Fibroblast of lung (primary cell): ENCODE measurements around the gene GPX5.

Source experiments
- EZH2 ChIP-seq: IDR thresholded peaks from 2 replicates; pipeline ENCODE4 v1.5.1; 2012; ENCODE audit warnings: low read length, control low read depth, mild to moderate bottlenecking; ENCODE audit errors: missing control alignments
- TF ChIP-seq, protein P1 (sequence below), 2 donors: IDR thresholded peaks in 1 of 2; conservative IDR thresholded peaks in 1 of 2; 1 replicate in 1 of 2; 2 replicates in 1 of 2; pipeline ENCODE4 v1.5.1; 2011 to 2012; ENCODE audit warnings: low read length in 2 of 2, control low read depth in 1 of 2, inconsistent platforms in 1 of 2, low read depth in 1 of 2, mild to moderate bottlenecking in 1 of 2

DNA sequence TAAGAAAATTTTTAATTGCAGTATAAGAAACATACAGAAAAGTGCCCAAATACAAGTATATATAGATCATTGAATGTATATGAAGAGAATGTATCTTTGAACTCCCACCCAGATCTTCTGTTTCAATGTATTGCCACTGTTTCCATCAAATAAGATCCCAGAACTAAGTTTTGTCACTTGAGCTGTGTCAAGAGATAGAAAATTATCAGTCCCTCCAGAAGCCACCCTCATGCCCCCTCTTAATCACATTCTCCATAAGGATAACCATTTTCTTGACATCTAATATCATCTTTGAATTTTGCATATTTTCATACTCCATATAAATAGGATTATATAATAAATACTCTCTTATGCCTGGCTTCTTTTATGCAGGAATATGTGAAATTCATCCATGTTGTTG, 20.3 kb downstream of the GPX5 start:
- TF ChIP-seq, protein P1, sequence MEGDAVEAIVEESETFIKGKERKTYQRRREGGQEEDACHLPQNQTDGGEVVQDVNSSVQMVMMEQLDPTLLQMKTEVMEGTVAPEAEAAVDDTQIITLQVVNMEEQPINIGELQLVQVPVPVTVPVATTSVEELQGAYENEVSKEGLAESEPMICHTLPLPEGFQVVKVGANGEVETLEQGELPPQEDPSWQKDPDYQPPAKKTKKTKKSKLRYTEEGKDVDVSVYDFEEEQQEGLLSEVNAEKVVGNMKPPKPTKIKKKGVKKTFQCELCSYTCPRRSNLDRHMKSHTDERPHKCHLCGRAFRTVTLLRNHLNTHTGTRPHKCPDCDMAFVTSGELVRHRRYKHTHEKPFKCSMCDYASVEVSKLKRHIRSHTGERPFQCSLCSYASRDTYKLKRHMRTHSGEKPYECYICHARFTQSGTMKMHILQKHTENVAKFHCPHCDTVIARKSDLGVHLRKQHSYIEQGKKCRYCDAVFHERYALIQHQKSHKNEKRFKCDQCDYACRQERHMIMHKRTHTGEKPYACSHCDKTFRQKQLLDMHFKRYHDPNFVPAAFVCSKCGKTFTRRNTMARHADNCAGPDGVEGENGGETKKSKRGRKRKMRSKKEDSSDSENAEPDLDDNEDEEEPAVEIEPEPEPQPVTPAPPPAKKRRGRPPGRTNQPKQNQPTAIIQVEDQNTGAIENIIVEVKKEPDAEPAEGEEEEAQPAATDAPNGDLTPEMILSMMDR (conservative IDR thresholded peaks at IDR 0.05 in 1 of 2, IDR thresholded peaks at IDR 0.05 in 1 of 2; ENCODE audit: low read depth in 1 of 2, low read length in 2 of 2): no peak
- no peak for TF ChIP-seq EZH2
